WTC11 (cell line): ENCODE data around the gene TMUB1. TPM values are rescaled to one million over a fixed set of nuclear protein-coding genes. Genes with fewer than 3 reads are reported as not detected.

Experiments
- ATAC-seq: fragments of 200-7000 bp; cut with Tn5 transposase; 2 replicates; pipeline ENCODE4 v1.10.0; 2021; ENCODE audit warnings: mild to moderate bottlenecking, moderate library complexity
- CTCF ChIA-PET: fragments of 300-600 bp; sonication (Branson Sonifier 250); formaldehyde crosslinking; loops from one replicate; lab custom pipeline; 2021; ENCODE audit warnings: antibody characterized with exemption; lab: Charles Lee
- POLR2A ChIA-PET: fragments of 350-600 bp; sonication (Branson Sonifier 250); formaldehyde crosslinking; loops from one replicate; lab custom pipeline; 2021; ENCODE audit warnings: antibody characterized with exemption; lab: Charles Lee
- DNase-seq: peaks from one replicate; pipeline ENCODE4 v3.0.0; 2021; ENCODE audit warnings: low spot score
- H3K27ac Mint-ChIP-seq: 2 replicates; pipeline ENCODE4 v1.8.0; 2021; ENCODE audit warnings: mixed read lengths
- H3K27me3 Mint-ChIP-seq: 2 replicates; pipeline ENCODE4 v1.8.0; 2021; ENCODE audit warnings: low read depth, mild to moderate bottlenecking, moderate library complexity, mixed read lengths
- H3K36me3 Mint-ChIP-seq: 2 replicates; pipeline ENCODE4 v1.8.0; 2021; ENCODE audit warnings: mixed read lengths
- H3K4me1 Mint-ChIP-seq: 2 replicates; pipeline ENCODE4 v1.8.0; 2022; ENCODE audit warnings: mixed read lengths
- H3K4me3 Mint-ChIP-seq: 2 replicates; pipeline ENCODE4 v1.8.0; 2021; ENCODE audit warnings: mild to moderate bottlenecking, moderate library complexity, mixed read lengths
- H3K9me3 Mint-ChIP-seq: 2 replicates; pipeline ENCODE4 v1.8.0; 2021; ENCODE audit warnings: mixed read lengths
- ARID4B ChIP-seq: sonication (generic); formaldehyde crosslinking; IDR thresholded peaks from 2 replicates; pipeline ENCODE4 v1.8.0; 2023; ENCODE audit warnings: missing genetic modification reagents, mild to moderate bottlenecking, borderline replicate concordance
- ATF6 ChIP-seq: sonication (generic); formaldehyde crosslinking; IDR thresholded peaks from 2 replicates; pipeline ENCODE4 v1.8.1; 2023; ENCODE audit warnings: mild to moderate bottlenecking, missing genetic modification reagents
- ETV6 ChIP-seq: sonication (generic); formaldehyde crosslinking; IDR thresholded peaks from 2 replicates; pipeline ENCODE4 v1.8.1; 2022; ENCODE audit warnings: mild to moderate bottlenecking, missing genetic modification reagents
- FOXJ3 ChIP-seq: sonication (generic); formaldehyde crosslinking; IDR thresholded peaks from 2 replicates; pipeline ENCODE4 v1.9.0; 2021; ENCODE audit warnings: missing genetic modification reagents, mild to moderate bottlenecking, borderline replicate concordance
- FOXP4 ChIP-seq: sonication (generic); formaldehyde crosslinking; IDR thresholded peaks from 2 replicates; pipeline ENCODE4 v1.8.0; 2022; ENCODE audit warnings: mild to moderate bottlenecking, missing genetic modification reagents
- IRF1 ChIP-seq: sonication (generic); formaldehyde crosslinking; IDR thresholded peaks from 2 replicates; pipeline ENCODE4 v1.8.0; 2023; ENCODE audit warnings: missing genetic modification reagents
- IRF2 ChIP-seq: sonication (generic); formaldehyde crosslinking; IDR thresholded peaks from 2 replicates; pipeline ENCODE4 v1.8.0; 2022; ENCODE audit warnings: low read depth, missing genetic modification reagents, borderline replicate concordance
- JAZF1 ChIP-seq: fragments of 250-450 bp; sonication (Bioruptor Pico); IDR thresholded peaks from 2 replicates; pipeline ENCODE4 v1.9.0; 2021; ENCODE audit warnings: moderate library complexity, mild to moderate bottlenecking, inconsistent platforms
- KAT7 ChIP-seq: sonication (generic); formaldehyde crosslinking; IDR thresholded peaks from 2 replicates; pipeline ENCODE4 v1.8.1; 2023; ENCODE audit warnings: missing genetic modification reagents, mild to moderate bottlenecking, borderline replicate concordance
- NR1H2 ChIP-seq: sonication (generic); formaldehyde crosslinking; IDR thresholded peaks from 2 replicates; pipeline ENCODE4 v1.9.0; 2021; ENCODE audit warnings: mild to moderate bottlenecking, moderate library complexity, missing genetic modification reagents
- NR3C1 ChIP-seq: sonication (generic); formaldehyde crosslinking; conservative IDR thresholded peaks from 2 replicates; pipeline ENCODE4 v1.8.1; 2023; ENCODE audit warnings: low read depth, mild to moderate bottlenecking, missing genetic modification reagents
- RORB ChIP-seq: fragments of 250-450 bp; sonication (Bioruptor Pico); IDR thresholded peaks from 2 replicates; pipeline ENCODE4 v1.9.0; 2021; ENCODE audit warnings: mild to moderate bottlenecking
- SMAD3 ChIP-seq: sonication (generic); formaldehyde crosslinking; IDR thresholded peaks from 2 replicates; pipeline ENCODE4 v1.8.0; 2022; ENCODE audit warnings: missing genetic modification reagents, mild to moderate bottlenecking, borderline replicate concordance
- SMAD4 ChIP-seq: sonication (generic); formaldehyde crosslinking; IDR thresholded peaks from 2 replicates; pipeline ENCODE4 v1.8.0; 2022; ENCODE audit warnings: mild to moderate bottlenecking, missing genetic modification reagents
- SP1 ChIP-seq: sonication (generic); formaldehyde crosslinking; conservative IDR thresholded peaks from 2 replicates; pipeline ENCODE4 v1.8.1; 2022; ENCODE audit warnings: missing genetic modification reagents
- TCF7 ChIP-seq: sonication (generic); formaldehyde crosslinking; IDR thresholded peaks from 2 replicates; pipeline ENCODE4 v1.8.0; 2022; ENCODE audit warnings: mild to moderate bottlenecking, low read depth, missing genetic modification reagents, moderate library complexity
- ZMAT4 ChIP-seq: fragments of 250-450 bp; sonication (Bioruptor Pico); IDR thresholded peaks from 2 replicates; pipeline ENCODE4 v1.9.0; 2021; ENCODE audit warnings: mild to moderate bottlenecking
- ZNF121 ChIP-seq: sonication (generic); formaldehyde crosslinking; IDR thresholded peaks from 2 replicates; pipeline ENCODE4 v1.8.0; 2023; ENCODE audit warnings: missing genetic modification reagents
- ZNF263 ChIP-seq: sonication (generic); formaldehyde crosslinking; IDR thresholded peaks from 2 replicates; pipeline ENCODE4 v1.8.1; 2022; ENCODE audit warnings: low read depth, mild to moderate bottlenecking, moderate library complexity, missing genetic modification reagents
- total RNA-seq: library from RNA; stranded (reverse); gene quantifications from 3 replicates; pipeline ENCODE4 v1.2.3, GENCODE V29; 2021

TMUB1 gene
- total RNA-seq, 1 experiment from 2014 or later: 72.8 TPM

- CTCF ChIA-PET: interaction anchor here (0.8 to 1.7 kb wide), 4 partner anchors 12 to 71 kb away, joined by 3 to 6 read pairs (median 4); partner anchors contain the start of genes ABCB8 and CDK5
These were observed 43.3 kb downstream of the TMUB1 start for GRCh38 chr7:151039850-151040548.

GRCh38 chr7:151038951-151039849 is 44.1 kb downstream of the TMUB1 start:
- no peaks in the 10 kb centered on the region for H3K36me3 Mint-ChIP-seq
- H3K4me1 Mint-ChIP-seq: no peaks in the 10 kb centered on the region
- DNase-seq: no peak
- H3K4me3 Mint-ChIP-seq: no peak overlapping the region
- no peaks in the 10 kb centered on the region for H3K9me3 Mint-ChIP-seq
- H3K27ac Mint-ChIP-seq: no peak overlapping the region
- no peaks in the 10 kb centered on the region for H3K27me3 Mint-ChIP-seq
- ChIA-PET POLR2A (no interaction called here), CTCF (interaction anchor here (1.0 to 1.7 kb wide), 2 partner anchors 21 to 72 kb away, joined by 3 to 6 read pairs; no protein-coding TSS in a partner anchor)
- ATAC-seq: peak; percentile 18
- TF ChIP-seq IRF2 (CRISPR knock-in tag) (no peak), TCF7 (no peak), FOXJ3 (CRISPR knock-in tag) (no peak), ARID4B (CRISPR knock-in tag) (no peak), JAZF1 (CRISPR knock-in tag) (no peak), IRF1 (CRISPR knock-in tag) (no peak), NR3C1 (no peak), ETV6 (CRISPR knock-in tag) (no peak)

More at GRCh38 chr7:151039850-151040548, 43.3 kb downstream of the TMUB1 start:
- POLR2A ChIA-PET: no interaction called here
- TF ChIP-seq FOXP4 (no peak), ZNF263 (CRISPR knock-in tag) (no peak), ZMAT4 (CRISPR knock-in tag) (no peak), KAT7 (no peak), NR1H2 (CRISPR knock-in tag) (no peak), ATF6 (CRISPR knock-in tag) (no peak), RORB (no peak), SMAD4 (CRISPR knock-in tag) (no peak), ZNF121 (CRISPR knock-in tag) (no peak), SP1 (CRISPR knock-in tag) (no peak), SMAD3 (CRISPR knock-in tag) (no peak)
- Mint-ChIP-seq H3K9me3 (no peaks in the 10 kb centered on the region), H3K4me1 (no peaks in the 10 kb centered on the region), H3K36me3 (no peaks in the 10 kb centered on the region), H3K27me3 (no peaks in the 10 kb centered on the region), H3K4me3 (no peak overlapping the region), H3K27ac (no peak overlapping the region)
- no peak for DNase-seq
- ATAC-seq: 0 out of 2 replicates have a peak, but pooled peaks have one; percentile 11
